ENCODE measurements around the gene KLK3.

KLK3 gene

DNA sequence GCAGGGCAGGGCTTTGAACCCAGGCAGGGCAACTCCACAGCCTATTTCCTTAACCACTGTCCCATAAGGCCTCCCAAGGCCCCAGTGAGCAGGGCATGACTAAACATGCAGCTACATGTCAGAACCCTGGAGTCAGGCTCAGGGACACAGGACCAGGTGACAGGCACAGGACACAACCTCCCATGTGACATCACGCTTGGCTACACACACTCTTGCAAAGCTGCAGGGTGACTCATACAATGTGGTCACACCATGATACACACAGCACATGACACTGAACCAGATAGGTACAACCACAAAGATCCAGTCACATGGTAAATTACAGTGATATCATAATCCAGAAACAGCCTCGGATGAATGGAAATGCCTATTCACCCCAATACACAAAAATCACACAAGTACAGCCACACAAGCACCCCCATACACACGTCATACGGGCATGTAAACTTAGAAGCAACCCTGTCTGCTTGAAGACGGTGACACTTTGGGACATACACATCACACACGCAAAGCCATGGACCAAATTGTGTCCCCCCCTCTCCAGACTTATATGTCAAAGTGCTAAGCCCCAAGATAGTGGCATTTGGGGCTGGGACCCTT is 42.0 kb downstream of the KLK3 start:
- no peak overlapping the region for H3K4me3 ChIP-seq (ENCODE audit: low read depth, low read length)

DNA sequence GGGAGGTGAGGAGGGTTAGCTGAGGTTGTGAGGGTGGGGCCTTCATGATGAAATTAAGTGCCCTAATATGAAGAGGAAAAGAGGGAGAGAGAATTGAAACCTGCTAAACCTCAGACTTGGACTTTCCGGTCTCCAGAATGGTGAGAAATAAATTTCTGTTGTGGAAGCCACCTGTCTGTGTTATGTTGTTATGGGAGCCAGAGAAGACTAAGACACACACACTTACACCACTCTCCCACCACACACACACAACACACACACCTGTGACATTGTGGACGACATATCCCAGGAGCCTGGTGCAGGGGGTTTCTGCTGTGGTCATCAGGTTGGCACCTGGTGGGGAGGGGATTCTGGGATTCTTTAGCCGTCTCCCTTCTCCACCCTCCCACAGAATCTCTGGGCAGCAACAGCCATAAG is 42.5 kb downstream of the KLK3 start:
- H3K4me3 ChIP-seq (ENCODE audit: low read depth, low read length), result no peak overlapping the region

DNA sequence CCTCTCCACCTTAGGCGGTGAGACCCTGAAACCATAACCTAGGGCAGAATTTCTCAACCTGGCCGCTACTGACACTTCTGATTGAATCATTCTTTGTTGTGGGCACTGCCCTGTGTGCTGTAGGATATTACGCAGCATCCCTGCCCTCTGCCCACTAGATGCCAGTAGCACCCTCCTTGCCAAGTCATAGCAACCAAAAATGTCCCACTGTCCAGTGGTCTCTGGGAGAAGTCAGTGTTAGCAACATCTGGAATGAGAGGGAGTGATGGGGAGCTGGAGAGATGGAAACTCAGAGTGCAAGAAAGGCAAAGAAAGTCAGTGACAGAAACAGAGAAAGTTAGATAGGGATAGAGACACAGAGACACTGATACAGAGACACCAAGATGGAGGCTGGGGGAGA is 42.9 kb downstream of the KLK3 start:
- H3K4me3 ChIP-seq (ENCODE audit: low read depth, low read length), result no peak overlapping the region

DNA sequence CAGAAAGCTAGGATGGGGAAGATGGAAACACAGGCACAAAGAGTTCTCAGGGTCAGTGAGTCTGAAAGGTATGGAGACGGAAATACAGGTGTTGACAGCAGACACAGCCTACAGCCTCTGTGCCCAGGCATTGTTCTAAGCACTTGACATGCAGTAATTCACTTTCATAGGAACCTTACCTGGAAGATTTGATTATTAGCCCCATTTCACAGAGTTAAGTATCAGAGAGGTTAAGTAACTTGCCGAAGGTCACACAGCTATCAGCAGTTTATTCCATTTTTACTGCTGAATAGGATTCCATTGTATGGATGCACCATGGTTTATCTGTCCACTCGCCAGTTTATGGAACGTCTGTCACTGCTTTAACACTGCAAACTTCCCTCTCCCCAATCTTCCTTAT is 43.3 kb downstream of the KLK3 start:
- H3K4me3 ChIP-seq (ENCODE audit: low read depth, low read length), result no peak overlapping the region

DNA sequence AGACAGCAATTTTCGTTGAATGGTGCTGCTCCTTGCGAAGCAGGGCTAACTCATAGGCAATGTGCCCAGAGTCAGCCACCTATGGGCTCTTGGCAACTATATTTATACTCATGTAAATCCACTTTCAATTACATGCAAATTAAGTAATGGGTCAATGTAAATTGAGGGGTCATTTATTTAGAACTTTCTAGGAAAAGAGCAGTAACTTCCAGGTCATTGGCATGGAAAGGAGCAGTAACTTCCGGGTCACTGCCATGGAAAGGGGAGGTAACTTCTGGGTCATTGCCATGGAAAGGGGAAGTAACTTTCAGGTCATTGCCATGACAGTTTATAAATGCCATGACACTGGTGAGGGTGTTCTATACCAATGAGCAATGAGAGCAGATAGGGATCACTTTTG is 44.9 kb downstream of the KLK3 start:
- no peak overlapping the region for H3K4me3 ChIP-seq (ENCODE audit: low read depth, low read length)

- H3K4me3 ChIP-seq (ENCODE audit: low read depth, low read length), result no peak overlapping the region
These were observed 47.9 kb downstream of the KLK3 start for GRCh38 chr19:50902640-50903039.

- no peak overlapping the region for H3K4me3 ChIP-seq (ENCODE audit: low read depth, low read length)
These were observed 51.5 kb downstream of the KLK3 start for GRCh38 chr19:50906217-50906616.

DNA sequence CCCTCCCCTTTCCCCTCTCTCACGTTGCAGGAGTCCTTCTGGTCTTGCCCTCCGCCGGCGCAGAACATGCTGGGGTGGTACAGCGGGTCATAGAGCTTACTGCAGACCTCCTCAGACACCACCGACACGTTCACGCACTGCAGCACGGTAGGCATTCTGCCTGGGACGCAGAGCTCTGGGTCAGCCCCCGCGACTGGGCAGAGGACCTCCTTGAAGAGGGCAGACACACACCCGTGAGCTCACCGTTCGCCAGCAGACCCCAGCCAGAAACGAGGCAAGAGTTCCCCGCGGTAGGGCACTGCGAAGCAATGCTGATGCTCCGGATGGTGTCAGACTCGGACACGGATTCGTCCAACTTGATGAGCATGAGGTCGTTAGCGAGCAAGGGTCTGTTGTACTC is 53.6 kb downstream of the KLK3 start:
- no peak overlapping the region for H3K4me3 ChIP-seq (ENCODE audit: low read depth, low read length)

DNA sequence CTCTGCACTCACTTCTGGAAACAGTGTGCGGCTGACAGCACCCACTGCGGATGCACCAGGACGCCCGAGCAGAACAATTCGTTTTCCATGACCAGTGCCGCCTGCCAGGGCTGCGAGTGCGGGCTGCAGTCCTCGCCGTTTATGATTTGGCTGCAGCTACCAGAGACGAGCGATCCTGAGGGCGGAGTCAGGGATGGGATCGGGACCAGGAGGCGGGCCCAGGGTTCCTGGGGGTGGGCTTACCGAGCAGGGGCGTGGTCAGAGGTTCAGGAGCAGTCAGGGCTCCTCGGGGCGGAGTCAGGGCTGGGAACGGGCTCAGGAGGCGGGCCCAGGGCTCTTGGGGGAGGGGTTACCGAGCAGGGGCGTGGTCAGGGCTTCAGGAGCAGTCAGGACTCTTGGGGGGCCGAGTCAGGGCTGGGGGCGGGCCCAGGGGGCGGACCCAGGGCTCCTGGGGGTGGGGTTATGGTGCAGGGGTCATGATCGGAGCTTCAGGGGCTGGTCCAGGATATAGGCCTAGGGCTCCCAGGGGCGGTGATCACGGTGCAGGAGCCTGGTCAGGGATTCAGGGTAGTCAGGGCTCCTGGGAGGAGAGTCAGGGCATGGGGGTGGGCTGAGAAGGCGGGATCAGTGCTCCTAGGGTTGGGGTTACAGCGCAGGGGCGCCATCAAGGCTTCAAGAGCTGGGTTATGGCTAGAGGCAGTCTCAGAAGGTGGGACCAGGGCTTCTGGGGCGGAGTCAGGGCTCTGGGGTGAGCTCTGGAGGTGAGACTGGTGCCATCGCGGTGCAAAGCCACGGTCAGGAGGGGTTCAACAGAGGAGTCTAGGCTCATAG is 54.7 kb downstream of the KLK3 start:
- H3K4me3 ChIP-seq (ENCODE audit: low read depth, low read length), result peak overlapping the region; percentile 51

All from iPS-11a (cell line).